ENCODE results near the gene KCNK16.

KCNK16 gene

GRCh38 chr6:39322306-39322850 is at the start of gene KCNK16:
KCNK16 (minus strand) TSS chr6:39322702; CDS start chr6:39322540, 162 bp downstream.
- no peak for DNase-seq (ENCODE audit: low spot score)

- no peak for DNase-seq (ENCODE audit: low spot score)
Measured at GRCh38 chr6:39370390-39370789, 47.9 kb upstream of the KCNK16 start.

- DNase-seq (ENCODE audit: low spot score) = no peak
Measured at GRCh38 chr6:39369987-39370386, 47.5 kb upstream of the KCNK16 start.

GRCh38 chr6:39367700-39368099 is 45.2 kb upstream of the KCNK16 start:
- DNase-seq (ENCODE audit: low spot score) = no peak

- peak; percentile 15 for DNase-seq (ENCODE audit: low spot score)
Measured at GRCh38 chr6:39366931-39367618, 44.6 kb upstream of the KCNK16 start.

- DNase-seq (ENCODE audit: low spot score) = no peak
Measured at GRCh38 chr6:39365281-39366074, 43.0 kb upstream of the KCNK16 start.

- DNase-seq (ENCODE audit: low spot score) = no peak
Measured at GRCh38 chr6:39363280-39363679, 40.8 kb upstream of the KCNK16 start.

GRCh38 chr6:39362487-39362865 is 40.0 kb upstream of the KCNK16 start:
- peak; percentile 8 for DNase-seq (ENCODE audit: low spot score)

GRCh38 chr6:39361657-39362486 is 39.4 kb upstream of the KCNK16 start:
- peak; percentile 65 for DNase-seq (ENCODE audit: low spot score)

GRCh38 chr6:39360378-39360777 is 37.9 kb upstream of the KCNK16 start:
- no peak for DNase-seq (ENCODE audit: low spot score)

- no peak for DNase-seq (ENCODE audit: low spot score)
Measured at GRCh38 chr6:39357998-39358686, 35.6 kb upstream of the KCNK16 start.

GRCh38 chr6:39353698-39354315 is 31.3 kb upstream of the KCNK16 start:
- no peak for DNase-seq (ENCODE audit: low spot score)

GRCh38 chr6:39350723-39351505 is 28.4 kb upstream of the KCNK16 start:
- no peak for DNase-seq (ENCODE audit: low spot score)

GRCh38 chr6:39348740-39349139 is 26.2 kb upstream of the KCNK16 start:
- no peak for DNase-seq (ENCODE audit: low spot score)

GRCh38 chr6:39347906-39348585 is 25.5 kb upstream of the KCNK16 start:
- DNase-seq (ENCODE audit: low spot score) = peak; percentile 62

GRCh38 chr6:39347206-39347605 is 24.7 kb upstream of the KCNK16 start:
- DNase-seq (ENCODE audit: low spot score) = no peak

GRCh38 chr6:39344821-39345280 is 22.3 kb upstream of the KCNK16 start:
- no peak for DNase-seq (ENCODE audit: low spot score)

GRCh38 chr6:39343396-39343870 is 20.9 kb upstream of the KCNK16 start:
- no peak for DNase-seq (ENCODE audit: low spot score)

GRCh38 chr6:39342692-39343395 is 20.3 kb upstream of the KCNK16 start:
- DNase-seq (ENCODE audit: low spot score) = no peak

Data from cerebellar cortex (tissue), 1 donor.